NCI-H226 (cell line): Measurements from ENCODE around the gene IL21.
A peak's percentile ranks its signal among the peaks of the same experiment; 100 is the strongest.

Experiments used
- DNase-seq: peaks from one replicate; pipeline ENCODE4 v3.0.0-alpha.2; 2015

The IL21 gene

GRCh38 chr4:122632396-122633143, 11.7 kb upstream of the IL21 start:
- DNase-seq = peak; percentile 5

GRCh38 chr4:122625156-122625555, 4.3 kb upstream of the IL21 start:
- DNase-seq = no peak

GRCh38 chr4:122624205-122624604, 3.3 kb upstream of the IL21 start:
- no peak for DNase-seq

- DNase-seq = no peak
These were observed 2.8 kb upstream of the IL21 start for GRCh38 chr4:122623637-122624166.

- DNase-seq = no peak
These were observed 1.5 kb upstream of the IL21 start for GRCh38 chr4:122622400-122622799.

GRCh38 chr4:122619611-122620010, 1.3 kb downstream of the IL21 start:
- no peak for DNase-seq

GRCh38 chr4:122617597-122618593, 3.0 kb downstream of the IL21 start:
- DNase-seq = peak; percentile 5

GRCh38 chr4:122616915-122617596, 3.8 kb downstream of the IL21 start:
- DNase-seq = no peak

- DNase-seq = no peak
These were observed 6.2 kb downstream of the IL21 start for GRCh38 chr4:122614621-122615020.

GRCh38 chr4:122612540-122612939, 8.3 kb downstream of the IL21 start:
- no peak for DNase-seq

GRCh38 chr4:122606364-122607043, 14.4 kb downstream of the IL21 start:
- no peak for DNase-seq

GRCh38 chr4:122604146-122604545, 16.7 kb downstream of the IL21 start:
- DNase-seq = peak; percentile 74

GRCh38 chr4:122603156-122603574, 17.7 kb downstream of the IL21 start:
- DNase-seq = no peak

- DNase-seq = peak; percentile 15
These were observed 18.4 kb downstream of the IL21 start for GRCh38 chr4:122602277-122603142.

- DNase-seq = no peak
These were observed 29.7 kb downstream of the IL21 start for GRCh38 chr4:122591196-122591595.

- DNase-seq = no peak
These were observed 32.2 kb downstream of the IL21 start for GRCh38 chr4:122588453-122589238.

GRCh38 chr4:122584519-122584918, 36.3 kb downstream of the IL21 start:
- peak; percentile 52 for DNase-seq

- DNase-seq = no peak
These were observed 37.0 kb downstream of the IL21 start for GRCh38 chr4:122583906-122584305.

GRCh38 chr4:122577808-122578781, 42.8 kb downstream of the IL21 start:
- no peak for DNase-seq
